ENCODE results near the gene PPP1R8.
"Not testable (repeated sequence)": the region's sequence is repeated elsewhere in the genome, so short reads cannot be mapped to it uniquely, and the experiment has no call there.

Gene PPP1R8

GRCh38 chr1:27830621-27831440 is at the start of gene PPP1R8:
Gene PPP1R8 (plus strand): TSS chr1:27830782. CDS start chr1:27830836, 54 bp downstream.
- DNase-seq = peak; percentile 94 to 98

- no peak for DNase-seq
These were observed 47.6 kb upstream of the PPP1R8 start for GRCh38 chr1:27782950-27783349.

GRCh38 chr1:27784700-27785099 is 45.9 kb upstream of the PPP1R8 start:
- DNase-seq = no peak

GRCh38 chr1:27785781-27786455 is 44.7 kb upstream of the PPP1R8 start:
- DNase-seq = no peak

GRCh38 chr1:27787895-27788294 is 42.7 kb upstream of the PPP1R8 start:
- no peak for DNase-seq

GRCh38 chr1:27789540-27790041 is 41.0 kb upstream of the PPP1R8 start:
- DNase-seq = no peak

GRCh38 chr1:27790270-27790669 is 40.3 kb upstream of the PPP1R8 start:
- DNase-seq = not testable (repeated sequence)

- DNase-seq = no peak
These were observed 35.0 kb upstream of the PPP1R8 start for GRCh38 chr1:27795601-27796000.

GRCh38 chr1:27804791-27805190 is 25.8 kb upstream of the PPP1R8 start:
- no peak for DNase-seq

GRCh38 chr1:27806758-27807157 is 23.8 kb upstream of the PPP1R8 start:
- DNase-seq = no peak

GRCh38 chr1:27807385-27807784 is 23.2 kb upstream of the PPP1R8 start:
- no peak for DNase-seq

- DNase-seq = not testable (repeated sequence)
These were observed 22.5 kb upstream of the PPP1R8 start for GRCh38 chr1:27808131-27808530.

GRCh38 chr1:27809883-27810282 is 20.7 kb upstream of the PPP1R8 start:
- DNase-seq = no peak

- no peak for DNase-seq
These were observed 18.7 kb upstream of the PPP1R8 start for GRCh38 chr1:27811741-27812500.

- no peak for DNase-seq
These were observed 13.5 kb upstream of the PPP1R8 start for GRCh38 chr1:27816921-27817630.

- DNase-seq = no peak
These were observed 8.7 kb upstream of the PPP1R8 start for GRCh38 chr1:27821761-27822315.

GRCh38 chr1:27823784-27824183 is 6.8 kb upstream of the PPP1R8 start:
- DNase-seq = no peak

- DNase-seq = no peak
These were observed 6.2 kb upstream of the PPP1R8 start for GRCh38 chr1:27824411-27824810.

- not testable (repeated sequence) for DNase-seq
These were observed 1.1 kb upstream of the PPP1R8 start for GRCh38 chr1:27829339-27829960.

- DNase-seq = no peak
These were observed 1.2 kb downstream of the PPP1R8 start for GRCh38 chr1:27831568-27832410.

- no peak for DNase-seq
These were observed 2.2 kb downstream of the PPP1R8 start for GRCh38 chr1:27832762-27833161.

Measured in NCI-H446 (cell line).